K562 (cell line): Measurements from ENCODE around the gene SCUBE2. TPM values are rescaled to one million over a fixed set of nuclear protein-coding genes. Genes with fewer than 3 reads are reported as not detected.

Source experiments
- ATAC-seq: fragments of 200-7000 bp; cut with Tn5 transposase; 3 replicates; pipeline ENCODE4 v1.9.1; 2020; ENCODE audit warnings: moderate library complexity
- BruUV-seq: library from RNA; stranded (reverse); fragments of 400-500 nt; replicated peaks from 2 replicates; lab custom pipeline; 2021; lab: Mats Ljungman, UMichigan
- CTCF ChIA-PET: fragments of 300-600 bp; formaldehyde crosslinking; extraction: SDS; loops from one replicate; lab custom pipeline; 2021; ENCODE audit warnings: low intra/inter-chr PET ratio; lab: Yijun Ruan, JAX
- POLR2A ChIA-PET: fragments of 300-600, 350-650 bp; sonication (Branson Sonifier 250); formaldehyde crosslinking; extraction: SDS; loops from one replicate; lab custom pipeline; 2021; ENCODE audit warnings: antibody characterized with exemption, inconsistent platforms; lab: Yijun Ruan, JAX
- DNase-seq, 4 experiments: peaks; one replicate each; pipeline versions ENCODE4 v3.0.0 to v3.0.0-alpha.2; 2011 to 2018; ENCODE audit warnings: low spot score in 3 of 4, mixed read lengths in 3 of 4; ENCODE audit errors: extremely low read depth in 1 of 4
- FAIRE-seq: peaks from 2 replicates; lab custom pipeline; 2011; peaks lifted over from hg19 to GRCh38; lab: Jason Lieb, UNC
- H2AFZ ChIP-seq: 2 replicates; pipeline ENCODE4 v1.6.0; 2011; ENCODE audit warnings: low read depth, low read length, control low read depth, inconsistent platforms
- H3K27ac ChIP-seq: fragments of 200-600 bp; 3 replicates; pipeline ENCODE4 v1.8.0; 2011; ENCODE audit warnings: low read depth, mild to moderate bottlenecking, control low read depth, inconsistent platforms, low read length, moderate library complexity, mixed read lengths; ENCODE audit errors: extremely low read depth
- H3K27me3 ChIP-seq, 2 experiments: fragments of 300-600 bp in 1 of 2; 2 replicates in 1 of 2; 3 replicates in 1 of 2; pipeline versions ENCODE4 v1.6.0 to v1.8.0; 2011; ENCODE audit warnings: inconsistent platforms in 2 of 2, low read length in 2 of 2, mild to moderate bottlenecking in 1 of 2, mixed read lengths in 1 of 2, moderate library complexity in 1 of 2; ENCODE audit not compliant: control insufficient read depth in 2 of 2, insufficient read depth in 2 of 2
- H3K36me3 ChIP-seq: fragments of 300-600 bp; 3 replicates; pipeline ENCODE4 v1.8.0; 2011; ENCODE audit warnings: mild to moderate bottlenecking, low read length, inconsistent platforms; ENCODE audit not compliant: control insufficient read depth, insufficient read depth
- H3K4me1 ChIP-seq, 2 experiments: fragments of 200-600 bp in 1 of 2; replicated peaks in 1 of 2; 2 replicates in 1 of 2; 3 replicates in 1 of 2; pipeline versions ENCODE4 v1.5.1 to v1.8.0; 2011; ENCODE audit warnings: inconsistent platforms in 2 of 2, low read length in 2 of 2, mild to moderate bottlenecking in 1 of 2, mixed read lengths in 1 of 2, moderate library complexity in 1 of 2; ENCODE audit not compliant: control insufficient read depth in 2 of 2, insufficient read depth in 2 of 2
- H3K4me2 ChIP-seq: 2 replicates; pipeline ENCODE4 v1.6.1; 2011; ENCODE audit warnings: low read length, control low read depth, inconsistent platforms, mixed read lengths; ENCODE audit not compliant: insufficient read depth
- H3K4me3 ChIP-seq: fragments of 200-600 bp; sonication (generic), shearing (Covaris generic); 2 replicates; pipeline ENCODE4 v1.5.1; 2016; ENCODE audit warnings: control low read depth, inconsistent platforms
- H3K79me2 ChIP-seq: fragments of 200-600 bp; 3 replicates; pipeline ENCODE4 v1.8.0; 2011; ENCODE audit warnings: low read length, inconsistent platforms; ENCODE audit not compliant: control insufficient read depth, insufficient read depth
- H3K9ac ChIP-seq, 2 experiments: 2 replicates each; pipeline versions ENCODE4 v1.6.0 to v1.6.1; 2011; ENCODE audit warnings: low read depth in 2 of 2, low read length in 2 of 2, control low read depth in 1 of 2, inconsistent platforms in 1 of 2, mild to moderate bottlenecking in 1 of 2, mixed read lengths in 1 of 2; ENCODE audit not compliant: insufficient read depth in 1 of 2
- H3K9me1 ChIP-seq: one replicate; pipeline ENCODE4 v1.6.0; 2011; ENCODE audit warnings: inconsistent platforms, mild to moderate bottlenecking, low read length, moderate library complexity; ENCODE audit not compliant: control insufficient read depth, insufficient read depth
- H3K9me3 ChIP-seq: replicated peaks from 2 replicates; pipeline ENCODE4 v1.5.1; 2011; ENCODE audit warnings: low read depth, low read length, inconsistent platforms; ENCODE audit not compliant: control insufficient read depth, insufficient read depth
- H4K20me1 ChIP-seq: replicated peaks from 2 replicates; pipeline ENCODE4 v1.6.1; 2011; ENCODE audit warnings: low read length, inconsistent platforms, mixed read lengths; ENCODE audit not compliant: control insufficient read depth, insufficient read depth
- BCL6 ChIP-seq: fragments of 250-450 bp; sonication (Bioruptor Pico); IDR thresholded peaks from 2 replicates; pipeline ENCODE4 v1.4.0; 2020
- CTCFL ChIP-seq: IDR thresholded peaks from 2 replicates; pipeline ENCODE4 v1.6.1; 2011; ENCODE audit warnings: borderline replicate concordance, low read depth, mild to moderate bottlenecking, moderate library complexity, low read length; ENCODE audit not compliant: insufficient read depth, poor library complexity, severe bottlenecking
- HDAC3 ChIP-seq: fragments of 450-650 bp; IDR thresholded peaks from 2 replicates; pipeline ENCODE4 v1.6.1; 2018; ENCODE audit warnings: borderline replicate concordance, mild to moderate bottlenecking, moderate library complexity; ENCODE audit not compliant: partially characterized antibody
- KDM4B ChIP-seq, 2 experiments: fragments of 450-650 bp in 1 of 2; sonication (generic) in 1 of 2; IDR thresholded peaks; 2 replicates each; pipeline ENCODE4 v1.6.1; 2016 to 2017; ENCODE audit warnings: borderline replicate concordance in 2 of 2, antibody characterized with exemption in 1 of 2, low read depth in 1 of 2, mild to moderate bottlenecking in 1 of 2
- PKNOX1 ChIP-seq: fragments of 450-650 bp; IDR thresholded peaks from 2 replicates; pipeline ENCODE4 v1.6.1; 2016
- PPARD ChIP-seq: fragments of 250-450 bp; sonication (Bioruptor Pico); IDR thresholded peaks from 2 replicates; pipeline ENCODE4 v1.8.0; 2022; ENCODE audit warnings: inconsistent platforms, mild to moderate bottlenecking, moderate library complexity
- PRDM10 ChIP-seq: fragments of 450-650 bp; IDR thresholded peaks from 2 replicates; pipeline ENCODE4 v1.6.1; 2018; ENCODE audit not compliant: partially characterized antibody
- ZBTB49 ChIP-seq: sonication (generic); formaldehyde crosslinking; IDR thresholded peaks from 2 replicates; pipeline ENCODE4 v1.8.0; 2022; ENCODE audit warnings: missing genetic modification reagents, mild to moderate bottlenecking, borderline replicate concordance
- ZKSCAN3 ChIP-seq: fragments of 250-450 bp; sonication (Bioruptor Pico); IDR thresholded peaks from 2 replicates; pipeline ENCODE4 v1.4.0; 2020
- ZNF586 ChIP-seq: fragments of 450-650 bp; formaldehyde crosslinking; conservative IDR thresholded peaks from 2 replicates; pipeline ENCODE4 v1.4.0; 2020; ENCODE audit warnings: mild to moderate bottlenecking, moderate library complexity
- ZSCAN29 ChIP-seq: fragments of 450-650 bp; IDR thresholded peaks from 2 replicates; pipeline ENCODE4 v1.6.1; 2017
- WGBS: fragments of 100-300 bp; shearing (Covaris generic); methylation state at CpG from one replicate; pipeline ENCODE4 v1.1.6; 2016; ENCODE audit warnings: low coverage, mixed read lengths; ENCODE audit not compliant: insufficient coverage; ENCODE audit errors: missing lambda C conversion rate; 5-methylcytosine and 5-hydroxymethylcytosine counted together
- in situ Hi-C: fragments of 300-500 bp; cut with MboI; formaldehyde crosslinking; loops from 4 replicates; pipeline ENCODE4 v1.15.0; 2018; ENCODE audit warnings: inconsistent platforms, mixed read lengths
- intact Hi-C: fragments of 100-400 bp; cut with micrococcal nuclease; formaldehyde crosslinking; loops from 2 replicates; pipeline ENCODE4 v1.14.2; 2022
- polyA plus RNA-seq, 8 experiments: library from polyadenylated mRNA; depleted of rRNA in 4 of 8; stranded (reverse) in 5 of 8; unstranded in 3 of 8; fragments of >200 nt; fragmentation: Nextera tagmentation in 2 of 8; fragmentation: Illumina TruSeq in 1 of 8; extraction: Ambion mirVana in 2 of 8; extraction: Trizol in 1 of 8; gene quantifications; 2 replicates each; pipeline versions ENCODE4 v1.2.1 to v1.2.3, GENCODE V29; 2011 to 2014; ENCODE audit warnings: inconsistent platforms in 1 of 8, missing spikeins in 1 of 8
- total RNA-seq, 7 experiments: library from RNA; depleted of rRNA in 6 of 7; stranded (reverse); fragments of >200 nt in 6 of 7; fragmentation: Illumina TruSeq in 2 of 7; extraction: Trizol in 2 of 7; gene quantifications; 2 replicates each; pipeline versions ENCODE4 v1.2.1 to v1.2.3, GENCODE V29; 2011 to 2021; ENCODE audit warnings: low replicate concordance in 1 of 7

SCUBE2 gene
- total and polyA plus RNA-seq, 9 of the 15 experiments (the other 6 are each of a cell fraction or from before 2014, with no cell fraction given): 0.06 to 0.40 (median 0.07) TPM; not detected in 6

GRCh38 chr11:9025101-9025850 lies 66.1 kb downstream of the SCUBE2 start:
- 3% methylated on average over 9 of the region's 9 CpGs for WGBS
- Histone ChIP-seq H3K9me3 (no peaks in the 10 kb centered on the region), H3K79me2 (no peaks in the 10 kb centered on the region), H3K4me3 (no peak overlapping the region), H2AFZ (no peak overlapping the region), H3K4me1 (no peaks in the 10 kb centered on the region), H3K4me2 (no peak overlapping the region), H3K9me1 (no peaks in the 10 kb centered on the region), H3K27ac (no peak overlapping the region; the same call in 2 of the 3 replicates), H4K20me1 (no peaks in the 10 kb centered on the region; the same call in 1 of the 2 replicates), H3K36me3 (no peaks in the 10 kb centered on the region), H3K27me3 (peaks cover 28 to 66% of the 10 kb centered on the region in 2 experiments), H3K9ac (no peak overlapping the region)
- intact Hi-C loops (no loop called here), in situ Hi-C loops (no loop called here)
- ChIA-PET CTCF (no interaction called here), POLR2A (interaction anchor here (0.6 kb wide), 2 partner anchors 20 to 64 kb away, joined by 3 read pairs; no protein-coding TSS in a partner anchor)
- DNase-seq (no peak), ATAC-seq (no peak), FAIRE-seq (no peak)
- BruUV-seq: no TSS peak
- TF ChIP-seq ZKSCAN3 (no peak), PRDM10 (no peak), ZSCAN29 (no peak), HDAC3 (no peak), CTCFL (no peak), PKNOX1 (no peak), ZBTB49 (CRISPR knock-in tag) (no peak), KDM4B (IDR thresholded peaks at IDR 0.05; ENCODE audit: borderline replicate concordance in 2 of 2, low read depth in 1 of 2) (no peak), ZNF586 (CRISPR knock-in tag) (no peak), PPARD (CRISPR knock-in tag) (no peak), BCL6 (CRISPR knock-in tag) (no peak)
